CD1c-positive myeloid dendritic cell (primary cell): ENCODE results near the gene ADARB2.
"Not testable (repeated sequence)": the region's sequence is repeated elsewhere in the genome, so short reads cannot be mapped to it uniquely, and the experiment has no call there.

ENCODE experiments used
- DNase-seq: peaks from one replicate; pipeline ENCODE4 v3.0.0-alpha.2; 2016; ENCODE audit errors: extremely low spot score

ADARB2 gene

GRCh38 chr10:1398626-1399410, 338.5 kb downstream of the ADARB2 start:
- no peak for DNase-seq

GRCh38 chr10:1398116-1398515, 339.2 kb downstream of the ADARB2 start:
- not testable (repeated sequence) for DNase-seq

GRCh38 chr10:1396297-1396635, 341.1 kb downstream of the ADARB2 start:
- no peak for DNase-seq

GRCh38 chr10:1395481-1396296, 341.6 kb downstream of the ADARB2 start:
- no peak for DNase-seq

- DNase-seq, result no peak
These were observed 342.3 kb downstream of the ADARB2 start for GRCh38 chr10:1395025-1395480.

GRCh38 chr10:1394155-1394912, 343.0 kb downstream of the ADARB2 start:
- DNase-seq, result no peak

- no peak for DNase-seq
These were observed 343.8 kb downstream of the ADARB2 start for GRCh38 chr10:1393481-1393880.

GRCh38 chr10:1392127-1392526, 345.2 kb downstream of the ADARB2 start:
- DNase-seq, result no peak

- no peak for DNase-seq
These were observed 347.1 kb downstream of the ADARB2 start for GRCh38 chr10:1390200-1390599.

GRCh38 chr10:1384026-1384425, 353.3 kb downstream of the ADARB2 start:
- no peak for DNase-seq

GRCh38 chr10:1382711-1383110, 354.6 kb downstream of the ADARB2 start:
- no peak for DNase-seq

- DNase-seq, result no peak
These were observed 356.0 kb downstream of the ADARB2 start for GRCh38 chr10:1381339-1381738.

- no peak for DNase-seq
These were observed 357.1 kb downstream of the ADARB2 start for GRCh38 chr10:1380088-1380671.

- no peak for DNase-seq
These were observed 357.7 kb downstream of the ADARB2 start for GRCh38 chr10:1379601-1380000.

- no peak for DNase-seq
These were observed 358.9 kb downstream of the ADARB2 start for GRCh38 chr10:1378473-1378872.

- DNase-seq, result no peak
These were observed 359.5 kb downstream of the ADARB2 start for GRCh38 chr10:1377740-1378397.

- no peak for DNase-seq
These were observed 360.1 kb downstream of the ADARB2 start for GRCh38 chr10:1377231-1377630.

- no peak for DNase-seq
These were observed 360.9 kb downstream of the ADARB2 start for GRCh38 chr10:1376384-1376945.

GRCh38 chr10:1375346-1376170, 361.8 kb downstream of the ADARB2 start:
- no peak for DNase-seq
